Dedifferentiated amniotic fluid mesenchymal stem cell (primary cell): ENCODE data around the gene CPTP.
A peak's percentile ranks its signal among the peaks of the same experiment; 100 is the strongest.

Experiments
- DNase-seq: peaks from one replicate; pipeline ENCODE4 v3.0.0-alpha.2; 2016; ENCODE audit errors: extremely low spot score

The CPTP gene

DNA sequence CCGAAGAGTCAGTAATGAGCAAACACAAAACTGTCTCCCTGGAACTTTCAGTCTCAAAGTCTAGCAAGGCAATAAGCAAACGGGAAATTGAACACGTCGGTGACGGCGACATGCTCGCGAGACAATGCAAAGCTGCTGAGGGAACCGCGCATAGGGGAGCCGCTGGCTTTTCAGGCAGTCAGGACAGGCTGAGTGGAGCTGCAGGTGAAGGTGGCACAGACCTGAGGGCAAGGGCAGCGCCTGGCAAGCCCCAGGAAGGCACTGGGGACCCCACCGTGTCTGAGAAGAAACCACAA is 5.0 kb upstream of the CPTP start:
- DNase-seq, result no peak

GRCh38 chr1:1320666-1321448 is 3.7 kb upstream of the CPTP start:
- no peak for DNase-seq

- no peak for DNase-seq
Observed at GRCh38 chr1:1321477-1321876, 3.1 kb upstream of the CPTP start.

DNA sequence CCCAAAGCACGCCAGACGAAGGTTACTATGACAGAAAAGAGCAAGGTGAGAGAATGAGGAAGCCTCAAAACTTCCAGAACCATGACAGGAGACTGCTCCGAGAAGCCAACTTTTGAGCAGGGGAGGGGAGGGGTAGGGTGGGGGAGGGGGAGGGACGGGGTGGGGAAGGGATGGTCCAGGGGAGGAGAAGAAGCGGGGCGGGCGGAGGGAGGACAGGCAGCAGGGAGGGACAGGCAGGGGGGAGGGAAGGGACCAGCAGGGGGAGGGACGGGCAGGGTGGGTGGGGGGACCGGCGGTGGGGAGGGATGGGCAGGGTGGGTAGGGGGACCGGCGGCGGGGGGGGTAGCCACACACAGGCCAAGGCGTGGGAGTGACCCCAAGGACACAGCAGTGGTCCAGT is 2.2 kb upstream of the CPTP start:
- no peak for DNase-seq

GRCh38 chr1:1322952-1323351 is 1.6 kb upstream of the CPTP start:
- DNase-seq, result no peak

GRCh38 chr1:1324084-1324523 is 498 bp upstream of the CPTP start:
- DNase-seq, result no peak

DNA sequence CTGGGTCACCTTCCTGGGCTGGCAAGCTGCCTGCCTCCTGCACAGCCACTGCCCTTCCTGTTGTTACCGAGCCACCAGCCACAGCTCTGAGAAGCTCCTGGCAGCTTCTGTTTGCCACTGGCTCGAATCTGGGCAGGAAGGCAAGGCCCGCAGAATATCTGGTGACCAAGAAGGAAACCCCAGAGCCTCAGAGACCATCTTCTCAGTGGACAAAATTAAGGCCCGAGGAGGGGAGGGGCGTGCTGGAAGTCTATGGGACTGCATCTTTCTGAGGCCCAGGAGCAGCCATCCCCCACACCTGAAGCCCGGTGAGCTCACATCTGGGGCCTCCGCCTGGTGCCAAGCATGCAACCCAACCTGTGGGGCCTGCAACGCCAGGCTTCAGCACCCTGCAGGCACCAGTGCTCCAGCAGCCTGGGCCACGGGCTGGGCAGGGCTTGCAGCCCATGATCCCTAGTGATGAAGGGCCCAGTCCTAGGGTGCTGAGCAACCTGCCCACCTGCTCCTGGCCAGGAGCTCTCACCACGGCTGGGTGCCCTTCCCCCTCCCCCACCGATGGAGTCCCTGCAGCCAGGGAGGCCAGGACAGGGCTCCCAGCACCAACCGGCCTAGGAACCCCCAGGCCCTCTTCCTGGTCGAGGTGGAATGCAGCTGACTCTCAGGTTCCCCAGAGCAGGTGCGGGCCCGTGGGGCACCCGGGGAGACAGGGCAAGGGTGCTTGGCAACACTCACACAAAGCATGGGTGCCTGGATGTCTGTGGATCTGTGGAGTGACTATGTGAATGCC is 879 bp downstream of the CPTP start:
- no peak for DNase-seq

DNA sequence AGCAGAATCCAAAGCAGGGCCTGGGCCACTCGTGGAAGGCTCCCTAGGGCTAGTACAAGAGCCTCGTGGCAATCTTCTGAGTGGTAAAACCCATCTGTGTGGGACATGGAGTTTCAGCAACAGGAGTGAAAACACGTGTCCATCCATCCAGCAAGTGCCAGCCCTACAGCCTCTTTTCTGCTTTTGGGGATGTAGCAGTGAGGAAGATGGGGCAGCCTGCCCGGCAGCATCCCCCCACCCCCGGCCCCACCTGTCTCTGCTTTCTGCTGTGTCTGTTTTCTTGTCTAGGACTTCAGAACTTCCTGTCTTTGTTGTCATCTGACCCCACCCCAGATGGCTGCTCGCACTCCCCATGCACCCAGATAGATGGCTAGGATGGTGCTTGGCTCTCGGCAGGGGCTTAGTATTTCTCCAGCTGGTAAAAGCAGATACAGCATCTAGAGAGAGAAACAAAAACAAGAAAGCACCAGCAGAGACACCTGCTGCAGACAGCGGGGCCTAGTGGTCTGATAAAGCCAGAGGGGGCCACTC is 1.5 kb downstream of the CPTP start:
- DNase-seq, result no peak

GRCh38 chr1:1327291-1327690 is 2.7 kb downstream of the CPTP start:
- DNase-seq, result no peak

DNA sequence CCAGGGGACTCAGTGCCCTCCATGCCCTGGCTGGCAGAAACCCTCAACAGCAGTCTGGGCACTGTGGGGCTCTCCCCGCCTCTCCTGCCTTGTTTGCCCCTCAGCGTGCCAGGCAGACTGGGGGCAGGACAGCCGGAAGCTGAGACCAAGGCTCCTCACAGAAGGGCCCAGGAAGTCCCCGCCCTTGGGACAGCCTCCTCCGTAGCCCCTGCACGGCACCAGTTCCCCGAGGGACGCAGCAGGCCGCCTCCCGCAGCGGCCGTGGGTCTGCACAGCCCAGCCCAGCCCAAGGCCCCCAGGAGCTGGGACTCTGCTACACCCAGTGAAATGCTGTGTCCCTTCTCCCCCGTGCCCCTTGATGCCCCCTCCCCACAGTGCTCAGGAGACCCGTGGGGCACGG is 3.7 kb downstream of the CPTP start:
- no peak for DNase-seq

DNA sequence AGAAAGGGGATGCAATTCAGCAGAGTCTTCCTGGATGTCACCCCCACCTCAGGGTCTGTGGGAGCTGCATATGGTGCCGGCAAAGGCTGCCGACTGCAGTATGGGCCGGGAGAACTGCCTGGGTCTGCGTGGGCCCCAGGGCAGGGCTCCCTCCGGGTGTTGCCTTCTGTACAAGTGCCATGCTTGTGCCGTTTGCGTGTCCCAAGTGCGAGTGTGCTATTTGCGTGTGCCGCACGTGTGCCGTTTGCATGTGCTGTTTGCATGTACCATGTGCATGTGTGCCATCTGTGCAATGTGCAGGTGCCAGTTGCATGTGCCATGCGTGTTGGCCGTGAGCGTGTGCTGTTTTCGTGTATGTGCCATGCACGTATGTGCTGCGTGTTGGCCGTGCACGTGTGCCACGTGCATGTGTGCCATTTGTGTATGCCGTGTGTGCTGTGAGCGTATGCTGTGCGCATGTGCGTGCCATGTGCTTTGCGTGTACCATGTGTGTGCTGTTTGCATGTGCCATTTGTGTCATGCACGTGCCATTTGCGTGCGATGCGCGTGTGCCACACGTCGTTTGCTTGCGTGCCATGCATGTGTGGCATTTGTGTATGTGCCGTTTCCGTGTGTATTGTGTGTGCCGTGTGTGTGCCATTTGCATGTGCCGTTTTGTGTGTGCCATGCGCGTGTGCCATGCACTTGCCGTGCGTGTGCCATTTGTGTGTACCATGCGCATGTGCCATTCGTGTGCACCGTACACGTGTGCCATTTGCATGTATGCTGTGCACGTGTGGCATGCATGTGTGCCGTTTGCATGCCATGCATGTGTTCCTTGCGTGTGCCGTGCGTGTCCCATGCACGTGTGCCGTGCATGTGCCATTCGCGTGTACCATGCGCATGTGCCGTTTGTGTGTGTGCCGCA is 5.0 kb downstream of the CPTP start:
- DNase-seq, result no peak

- peak; percentile 22 for DNase-seq
Observed at GRCh38 chr1:1330366-1331067, 5.9 kb downstream of the CPTP start.

DNA sequence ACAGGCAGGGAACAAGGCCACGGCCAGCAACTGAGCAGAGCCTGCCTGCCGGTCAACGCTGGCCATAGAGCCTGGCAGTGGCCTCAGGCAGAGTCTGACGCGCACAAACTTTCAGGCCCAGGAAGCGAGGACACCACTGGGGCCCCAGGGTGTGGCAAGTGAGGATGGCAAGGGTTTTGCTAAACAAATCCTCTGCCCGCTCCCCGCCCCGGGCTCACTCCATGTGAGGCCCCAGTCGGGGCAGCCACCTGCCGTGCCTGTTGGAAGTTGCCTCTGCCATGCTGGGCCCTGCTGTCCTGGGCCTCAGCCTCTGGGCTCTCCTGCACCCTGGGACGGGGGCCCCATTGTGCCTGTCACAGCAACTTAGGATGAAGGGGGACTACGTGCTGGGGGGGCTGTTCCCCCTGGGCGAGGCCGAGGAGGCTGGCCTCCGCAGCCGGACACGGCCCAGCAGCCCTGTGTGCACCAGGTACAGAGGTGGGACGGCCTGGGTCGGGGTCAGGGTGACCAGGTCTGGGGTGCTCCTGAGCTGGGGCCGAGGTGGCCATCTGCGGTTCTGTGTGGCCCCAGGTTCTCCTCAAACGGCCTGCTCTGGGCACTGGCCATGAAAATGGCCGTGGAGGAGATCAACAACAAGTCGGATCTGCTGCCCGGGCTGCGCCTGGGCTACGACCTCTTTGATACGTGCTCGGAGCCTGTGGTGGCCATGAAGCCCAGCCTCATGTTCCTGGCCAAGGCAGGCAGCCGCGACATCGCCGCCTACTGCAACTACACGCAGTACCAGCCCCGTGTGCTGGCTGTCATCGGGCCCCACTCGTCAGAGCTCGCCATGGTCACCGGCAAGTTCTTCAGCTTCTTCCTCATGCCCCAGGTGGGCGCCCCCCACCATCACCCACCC is 6.7 kb downstream of the CPTP start, which contains the start of gene TAS1R3:
Gene TAS1R3 (plus strand): TSS at position 213 of the 898 bp plus-strand sequence. CDS start 66 bp downstream, at position 279.
- DNase-seq, result no peak

DNA sequence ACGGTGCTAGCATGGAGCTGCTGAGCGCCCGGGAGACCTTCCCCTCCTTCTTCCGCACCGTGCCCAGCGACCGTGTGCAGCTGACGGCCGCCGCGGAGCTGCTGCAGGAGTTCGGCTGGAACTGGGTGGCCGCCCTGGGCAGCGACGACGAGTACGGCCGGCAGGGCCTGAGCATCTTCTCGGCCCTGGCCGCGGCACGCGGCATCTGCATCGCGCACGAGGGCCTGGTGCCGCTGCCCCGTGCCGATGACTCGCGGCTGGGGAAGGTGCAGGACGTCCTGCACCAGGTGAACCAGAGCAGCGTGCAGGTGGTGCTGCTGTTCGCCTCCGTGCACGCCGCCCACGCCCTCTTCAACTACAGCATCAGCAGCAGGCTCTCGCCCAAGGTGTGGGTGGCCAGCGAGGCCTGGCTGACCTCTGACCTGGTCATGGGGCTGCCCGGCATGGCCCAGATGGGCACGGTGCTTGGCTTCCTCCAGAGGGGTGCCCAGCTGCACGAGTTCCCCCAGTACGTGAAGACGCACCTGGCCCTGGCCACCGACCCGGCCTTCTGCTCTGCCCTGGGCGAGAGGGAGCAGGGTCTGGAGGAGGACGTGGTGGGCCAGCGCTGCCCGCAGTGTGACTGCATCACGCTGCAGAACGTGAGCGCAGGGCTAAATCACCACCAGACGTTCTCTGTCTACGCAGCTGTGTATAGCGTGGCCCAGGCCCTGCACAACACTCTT is 7.6 kb downstream of the CPTP start:
- DNase-seq, result no peak

DNA sequence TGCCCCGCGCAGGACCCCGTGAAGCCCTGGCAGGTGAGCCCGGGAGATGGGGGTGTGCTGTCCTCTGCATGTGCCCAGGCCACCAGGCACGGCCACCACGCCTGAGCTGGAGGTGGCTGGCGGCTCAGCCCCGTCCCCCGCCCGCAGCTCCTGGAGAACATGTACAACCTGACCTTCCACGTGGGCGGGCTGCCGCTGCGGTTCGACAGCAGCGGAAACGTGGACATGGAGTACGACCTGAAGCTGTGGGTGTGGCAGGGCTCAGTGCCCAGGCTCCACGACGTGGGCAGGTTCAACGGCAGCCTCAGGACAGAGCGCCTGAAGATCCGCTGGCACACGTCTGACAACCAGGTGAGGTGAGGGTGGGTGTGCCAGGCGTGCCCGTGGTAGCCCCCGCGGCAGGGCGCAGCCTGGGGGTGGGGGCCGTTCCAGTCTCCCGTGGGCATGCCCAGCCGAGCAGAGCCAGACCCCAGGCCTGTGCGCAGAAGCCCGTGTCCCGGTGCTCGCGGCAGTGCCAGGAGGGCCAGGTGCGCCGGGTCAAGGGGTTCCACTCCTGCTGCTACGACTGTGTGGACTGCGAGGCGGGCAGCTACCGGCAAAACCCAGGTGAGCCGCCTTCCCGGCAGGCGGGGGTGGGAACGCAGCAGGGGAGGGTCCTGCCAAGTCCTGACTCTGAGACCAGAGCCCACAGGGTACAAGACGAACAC is 8.3 kb downstream of the CPTP start:
- no peak for DNase-seq

- DNase-seq, result no peak
Observed at GRCh38 chr1:1333551-1334241, 9.1 kb downstream of the CPTP start.

DNA sequence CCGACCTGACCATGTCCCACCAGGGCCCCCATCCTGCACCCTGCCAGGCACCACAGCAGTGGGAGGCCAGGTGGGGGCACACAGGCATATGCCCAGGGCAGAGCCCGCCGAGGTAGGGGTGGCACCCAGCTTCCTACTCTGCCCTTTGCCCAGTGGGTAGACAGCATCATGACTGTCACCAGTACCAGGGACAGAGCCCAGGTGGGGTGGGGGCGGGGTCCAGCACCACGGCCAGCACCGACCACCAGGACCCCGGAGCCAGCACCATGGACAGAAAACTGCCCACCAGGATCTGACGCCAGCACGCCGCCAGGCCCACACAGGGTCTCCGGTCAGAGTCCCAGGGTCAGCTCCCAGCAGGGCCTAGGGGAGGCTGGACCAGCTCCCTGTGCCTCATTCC is 10.2 kb downstream of the CPTP start:
- no peak for DNase-seq

- DNase-seq, result no peak
Observed at GRCh38 chr1:1335283-1335682, 10.7 kb downstream of the CPTP start.
